Breast epithelium (tissue), 4 donors: ENCODE measurements around the gene LRRFIP2. TPM values are rescaled to one million over a fixed set of nuclear protein-coding genes. Genes with fewer than 3 reads are reported as not detected.

Experiments
- DNase-seq, 2 donors: peaks; one replicate each; pipeline ENCODE4 v3.0.0-alpha.2; 2019; ENCODE audit warnings: low spot score in 2 of 2
- H3K27ac ChIP-seq, 2 donors: fragments of 200-600 bp; sonication (generic) in 1 of 2; one replicate each; pipeline ENCODE4 v1.5.1; 2016 to 2019; ENCODE audit warnings: mild to moderate bottlenecking in 1 of 2
- H3K27me3 ChIP-seq, 2 donors: fragments of 200-600 bp; sonication (generic) in 1 of 2; one replicate each; pipeline versions ENCODE4 v1.5.1 to v1.6.0; 2017 to 2019; ENCODE audit warnings: control low read depth in 1 of 2, mild to moderate bottlenecking in 1 of 2
- H3K36me3 ChIP-seq: fragments of 200-600 bp; one replicate; pipeline ENCODE4 v1.5.1; 2019
- H3K4me1 ChIP-seq, 2 donors: fragments of 200-600 bp; sonication (generic); one replicate each; pipeline ENCODE4 v1.5.1; 2016 to 2019; ENCODE audit warnings: control low read depth in 1 of 2
- H3K4me3 ChIP-seq, 3 donors: fragments of 200-600 bp; sonication (generic); 1 replicate in 2 of 3; 2 replicates in 1 of 3; pipeline ENCODE4 v1.5.1; 2016 to 2019; ENCODE audit warnings: mild to moderate bottlenecking in 3 of 3, moderate library complexity in 2 of 3
- H3K9me3 ChIP-seq, 2 donors: fragments of 200-600 bp; sonication (generic) in 1 of 2; one replicate each; pipeline ENCODE4 v1.5.1; 2016 to 2019; ENCODE audit warnings: control low read depth in 1 of 2
- POLR2A ChIP-seq: fragments of 450-650 bp; IDR thresholded peaks from one replicate; pipeline ENCODE4 v1.6.1; 2016; ENCODE audit warnings: antibody characterized with exemption, mild to moderate bottlenecking, moderate library complexity
- POLR2AphosphoS5 ChIP-seq, 3 donors: sonication (generic); formaldehyde crosslinking; IDR thresholded peaks; one replicate each; pipeline ENCODE4 v1.6.1; 2017; ENCODE audit warnings: antibody characterized with exemption in 3 of 3
- intact Hi-C: fragments of 100-400 bp; cut with DNase I; formaldehyde crosslinking; loops from one replicate; pipeline ENCODE4 v1.15.1; 2023; ENCODE audit warnings: low total_unique reads
- total RNA-seq, 3 donors: library from RNA; depleted of rRNA; stranded (reverse); fragments of >200 nt; gene quantifications; one replicate each; pipeline ENCODE4 v1.1.0, GENCODE V29; 2016
- TF ChIP-seq, protein P1 (sequence below), 3 donors: fragments of 450-650 bp; IDR thresholded peaks; one replicate each; pipeline ENCODE4 v1.5.1; 2016 to 2017; ENCODE audit warnings: antibody characterized with exemption in 3 of 3, mild to moderate bottlenecking in 3 of 3, moderate library complexity in 3 of 3

LRRFIP2 gene
- total RNA-seq, 3 donors from 2014 or later: 50.2 to 65.9 (median 65.9) TPM

DNA sequence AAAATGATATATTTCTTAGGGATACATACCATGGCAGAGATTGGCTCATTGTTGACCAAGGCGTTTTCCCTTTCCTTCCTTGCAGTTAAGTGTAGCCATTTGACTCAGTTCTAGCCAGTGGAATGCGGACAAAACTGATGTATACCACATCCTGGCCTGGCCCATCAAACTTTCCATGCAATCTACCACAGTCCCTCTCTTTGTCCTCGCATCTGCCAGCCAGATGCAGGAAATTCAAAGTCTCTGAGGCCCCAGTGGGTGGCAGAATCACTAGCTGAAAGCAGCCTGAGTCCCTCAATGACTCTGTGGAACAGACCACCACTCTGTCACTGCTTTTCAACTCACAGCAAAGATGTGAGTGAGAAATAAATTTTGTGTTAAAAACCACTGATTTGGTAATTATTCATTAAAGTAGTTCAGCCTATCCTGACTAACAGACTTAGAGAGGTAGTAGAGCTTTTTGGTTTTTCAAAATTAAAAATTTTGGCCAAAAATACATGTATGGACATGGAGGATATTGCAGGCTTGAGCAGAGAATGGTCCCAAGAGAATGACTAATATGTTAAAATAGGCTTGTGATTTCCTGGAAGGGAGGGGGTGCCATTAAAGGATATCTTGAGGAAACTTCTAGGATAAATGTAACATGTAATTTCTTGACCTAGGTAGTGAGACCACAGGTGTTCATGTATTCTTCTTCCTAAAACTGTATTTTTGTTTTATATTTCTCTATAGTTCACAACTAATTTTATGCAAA lies 10.9 kb downstream of the LRRFIP2 start:
- Histone ChIP-seq H3K36me3 (no peaks in the 10 kb centered on the region), H3K27me3 (no peaks in the 10 kb centered on the region), H3K4me1 (no peaks in the 10 kb centered on the region), H3K4me3 (no peak overlapping the region), H3K27ac (no peak overlapping the region), H3K9me3 (no peaks in the 10 kb centered on the region)
- no peak for DNase-seq
- intact Hi-C loops: no loop called here
- TF ChIP-seq, protein P1, sequence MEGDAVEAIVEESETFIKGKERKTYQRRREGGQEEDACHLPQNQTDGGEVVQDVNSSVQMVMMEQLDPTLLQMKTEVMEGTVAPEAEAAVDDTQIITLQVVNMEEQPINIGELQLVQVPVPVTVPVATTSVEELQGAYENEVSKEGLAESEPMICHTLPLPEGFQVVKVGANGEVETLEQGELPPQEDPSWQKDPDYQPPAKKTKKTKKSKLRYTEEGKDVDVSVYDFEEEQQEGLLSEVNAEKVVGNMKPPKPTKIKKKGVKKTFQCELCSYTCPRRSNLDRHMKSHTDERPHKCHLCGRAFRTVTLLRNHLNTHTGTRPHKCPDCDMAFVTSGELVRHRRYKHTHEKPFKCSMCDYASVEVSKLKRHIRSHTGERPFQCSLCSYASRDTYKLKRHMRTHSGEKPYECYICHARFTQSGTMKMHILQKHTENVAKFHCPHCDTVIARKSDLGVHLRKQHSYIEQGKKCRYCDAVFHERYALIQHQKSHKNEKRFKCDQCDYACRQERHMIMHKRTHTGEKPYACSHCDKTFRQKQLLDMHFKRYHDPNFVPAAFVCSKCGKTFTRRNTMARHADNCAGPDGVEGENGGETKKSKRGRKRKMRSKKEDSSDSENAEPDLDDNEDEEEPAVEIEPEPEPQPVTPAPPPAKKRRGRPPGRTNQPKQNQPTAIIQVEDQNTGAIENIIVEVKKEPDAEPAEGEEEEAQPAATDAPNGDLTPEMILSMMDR (IDR thresholded peaks at IDR 0.05): no peak
- TF ChIP-seq POLR2A (no peak), POLR2AphosphoS5 (IDR thresholded peaks at IDR 0.05) (no peak)

DNA sequence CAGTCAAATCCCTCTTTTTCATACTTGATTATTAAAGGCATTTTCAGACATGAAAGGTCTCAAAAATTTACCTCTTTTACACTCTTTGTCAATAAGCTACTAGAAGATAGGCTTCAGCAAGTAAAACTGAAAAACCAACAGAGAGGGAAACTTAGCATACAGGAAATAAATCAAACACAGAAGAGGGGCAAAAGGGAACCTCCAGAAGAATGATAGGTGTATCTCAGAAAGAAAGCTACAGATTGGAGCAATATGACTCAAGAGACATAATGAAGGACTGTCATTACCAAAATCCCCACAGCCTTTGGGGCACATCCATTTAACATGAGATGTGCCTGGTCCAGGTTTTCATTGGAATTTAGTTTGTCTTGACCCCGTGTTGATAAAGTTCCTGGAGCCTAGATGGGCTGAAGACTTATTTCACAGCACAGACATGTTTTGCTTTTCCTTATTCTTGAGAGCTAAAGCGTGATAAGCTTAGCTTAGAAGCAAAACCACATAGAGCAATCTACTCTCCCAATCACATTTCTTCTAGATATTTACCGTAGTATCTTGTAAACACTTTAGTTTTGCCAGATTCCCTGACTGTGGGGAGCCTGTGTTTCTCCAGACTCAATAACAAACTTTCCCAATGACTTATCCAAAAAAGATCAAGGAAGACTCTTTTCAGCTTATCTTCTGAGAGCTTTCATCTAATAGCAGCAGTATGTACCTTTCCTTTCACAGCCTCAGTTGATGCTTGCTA lies 11.7 kb downstream of the LRRFIP2 start:
- H3K4me3 ChIP-seq: no peak overlapping the region
- H3K4me1 ChIP-seq: no peaks in the 10 kb centered on the region
- H3K36me3 ChIP-seq: no peaks in the 10 kb centered on the region
- intact Hi-C loops: no loop called here
- no peak for DNase-seq
- no peak overlapping the region for H3K27ac ChIP-seq
- no peaks in the 10 kb centered on the region for H3K27me3 ChIP-seq
- TF ChIP-seq POLR2A (no peak), POLR2AphosphoS5 (IDR thresholded peaks at IDR 0.05) (no peak)
- TF ChIP-seq, protein P1 (IDR thresholded peaks at IDR 0.05): no peak
- no peaks in the 10 kb centered on the region for H3K9me3 ChIP-seq

DNA sequence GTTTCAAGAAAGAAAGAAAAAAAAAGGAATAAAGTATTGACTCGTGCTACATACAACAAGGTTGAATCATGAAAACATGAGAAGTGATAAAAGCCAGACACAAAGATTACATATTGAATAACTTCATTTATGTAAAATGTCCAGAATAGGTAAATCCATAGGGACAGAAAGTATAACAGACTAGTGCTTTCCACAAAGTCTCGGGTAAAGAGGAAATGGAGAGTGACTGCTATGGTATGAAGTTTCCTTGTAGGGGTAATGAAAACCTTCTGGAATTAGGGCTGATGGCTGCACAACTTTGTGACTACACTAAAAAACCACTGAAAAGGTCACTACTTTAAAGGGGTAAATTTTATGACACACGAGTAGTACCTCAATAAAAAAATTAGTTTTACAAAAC lies 13.0 kb downstream of the LRRFIP2 start:
- no peaks in the 10 kb centered on the region for H3K4me1 ChIP-seq

DNA sequence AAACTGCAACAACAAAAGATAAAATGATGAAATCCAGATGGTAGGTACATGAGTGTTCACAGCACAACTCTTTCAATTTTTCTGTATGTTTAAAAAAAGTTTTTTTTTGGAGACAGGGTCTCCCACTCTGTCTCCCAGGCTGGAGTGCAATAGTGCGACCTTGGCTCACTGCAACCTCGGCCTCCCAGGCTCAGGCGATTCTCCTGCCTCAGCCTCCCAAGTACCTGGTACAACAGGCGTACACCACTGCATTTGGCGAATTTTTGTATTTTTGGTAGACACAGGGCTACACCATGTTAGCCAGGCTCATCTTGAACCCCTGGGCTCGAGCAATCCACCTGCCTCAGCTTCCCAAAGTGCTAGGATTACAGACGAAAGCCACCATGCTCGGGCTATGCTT lies 18.6 kb downstream of the LRRFIP2 start:
- intact Hi-C loops: no loop called here
- no peaks in the 10 kb centered on the region for H3K9me3 ChIP-seq
- H3K27ac ChIP-seq: no peak overlapping the region
- no peaks in the 10 kb centered on the region for H3K4me1 ChIP-seq
- TF ChIP-seq POLR2AphosphoS5 (IDR thresholded peaks at IDR 0.05): no peak
- no peak for DNase-seq
- H3K27me3 ChIP-seq: no peaks in the 10 kb centered on the region
- no peaks in the 10 kb centered on the region for H3K36me3 ChIP-seq
- no peak overlapping the region for H3K4me3 ChIP-seq

More for the DNA sequence above, 13.0 kb downstream of the LRRFIP2 start:
- Histone ChIP-seq H3K4me3 (no peak overlapping the region), H3K27ac (no peak overlapping the region), H3K36me3 (no peaks in the 10 kb centered on the region), H3K9me3 (no peaks in the 10 kb centered on the region), H3K27me3 (no peaks in the 10 kb centered on the region)
- no peak for TF ChIP-seq POLR2AphosphoS5 (IDR thresholded peaks at IDR 0.05)
- TF ChIP-seq, protein P1 (IDR thresholded peaks at IDR 0.05): no peak
- no peak for TF ChIP-seq POLR2A
- DNase-seq: no peak
- intact Hi-C loops: no loop called here

DNA sequence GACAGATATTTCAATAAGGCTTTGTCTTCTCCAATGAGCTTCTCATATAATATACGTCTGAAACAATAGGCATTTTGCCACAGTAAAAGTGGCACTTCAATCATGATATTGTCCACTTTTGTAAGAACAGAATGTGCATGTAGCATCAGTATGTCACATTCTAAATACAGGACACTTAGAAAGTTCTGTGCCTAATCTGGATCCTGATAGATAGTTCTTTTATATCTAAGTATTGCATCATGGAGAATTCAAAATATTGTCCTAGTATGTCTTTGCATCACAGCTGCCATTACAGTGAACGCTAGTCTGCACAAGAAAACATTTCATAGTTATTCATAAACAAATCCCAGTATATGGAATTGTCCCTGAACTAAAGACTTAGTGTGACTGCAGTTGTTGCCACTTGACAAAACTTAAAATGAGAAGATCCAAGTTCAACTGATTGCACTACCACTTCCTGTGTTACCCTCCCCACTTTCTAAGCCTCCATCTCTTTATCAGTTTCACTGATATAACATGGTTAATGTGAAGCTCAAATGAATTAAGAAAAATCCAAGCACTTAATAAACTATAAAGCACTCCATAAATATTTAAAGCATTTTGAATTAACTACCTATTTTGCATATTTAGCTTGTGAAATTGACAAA lies 19.6 kb downstream of the LRRFIP2 start:
- DNase-seq: no peak
- Histone ChIP-seq H3K4me3 (no peak overlapping the region), H3K9me3 (no peaks in the 10 kb centered on the region), H3K4me1 (no peaks in the 10 kb centered on the region), H3K27me3 (no peaks in the 10 kb centered on the region), H3K27ac (no peak overlapping the region), H3K36me3 (no peaks in the 10 kb centered on the region)
- intact Hi-C loops: no loop called here
- TF ChIP-seq POLR2A (no peak), POLR2AphosphoS5 (IDR thresholded peaks at IDR 0.05) (no peak)
- TF ChIP-seq, protein P1 (IDR thresholded peaks at IDR 0.05): no peak
